Esophagus squamous epithelium (tissue), 5 donors: ENCODE results near the gene TP53TG3F. TPM values are rescaled to one million over a fixed set of nuclear protein-coding genes. Genes with fewer than 3 reads are reported as not detected.
"Not testable (repeated sequence)": the region's sequence is repeated elsewhere in the genome, so short reads cannot be mapped to it uniquely, and the experiment has no call there.

Experiments
- DNase-seq: peaks from one replicate; lab custom pipeline; 2025; lab: John Stamatoyannopoulos, UW
- H3K27ac ChIP-seq, 4 donors: fragments of 200-600 bp; sonication (generic); one replicate each; pipeline ENCODE4 v1.5.1; 2016 to 2019; ENCODE audit warnings: mild to moderate bottlenecking in 1 of 4
- H3K27me3 ChIP-seq, 4 donors: fragments of 200-600 bp; sonication (generic); 1 replicate in 3 of 4; 2 replicates in 1 of 4; pipeline versions ENCODE4 v1.5.1 to v1.6.0; 2017 to 2021; ENCODE audit warnings: antibody characterized with exemption in 1 of 4
- H3K36me3 ChIP-seq, 3 donors: fragments of 200-600 bp; sonication (generic); one replicate each; pipeline ENCODE4 v1.5.1; 2016 to 2019
- H3K4me1 ChIP-seq, 3 donors: fragments of 200-600 bp; sonication (generic); one replicate each; pipeline ENCODE4 v1.5.1; 2017 to 2019
- H3K4me3 ChIP-seq, 4 donors: fragments of 200-600 bp; sonication (generic); 1 replicate in 3 of 4; 2 replicates in 1 of 4; pipeline ENCODE4 v1.5.1; 2016 to 2019; ENCODE audit warnings: mild to moderate bottlenecking in 2 of 4, moderate library complexity in 1 of 4
- H3K9me3 ChIP-seq, 3 donors: fragments of 200-600 bp; sonication (generic); one replicate each; pipeline ENCODE4 v1.5.1; 2016 to 2019
- WGBS, 2 donors: methylation state at CpG; one replicate each; pipeline ENCODE4 v1.1.5; 2018; 5-methylcytosine and 5-hydroxymethylcytosine counted together
- intact Hi-C: fragments of 100-400 bp; cut with DNase I; formaldehyde crosslinking; loops from one replicate; pipeline ENCODE4 v1.15.0; 2022
- small RNA-seq, 4 donors: library from RNA; depleted of rRNA; stranded (forward); fragments of <200 nt; gene quantifications; one replicate each; pipeline ENCODE3, GENCODE V24; 2016
- total RNA-seq, 4 donors: library from RNA; depleted of rRNA; stranded (reverse); fragments of >200 nt; gene quantifications; one replicate each; pipeline ENCODE4 v1.1.0, GENCODE V29; 2016
- donor health status: DM: yes; HTN: yes; CAD: no.

Gene TP53TG3F
- not detected for total RNA-seq

- not testable (repeated sequence) for DNase-seq
Observed at GRCh38 chr16:33459312-33459711, at the start of gene TP53TG3F. TP53TG3F (plus strand) TSS chr16:33459612; CDS start chr16:33459680, 68 bp downstream.

GRCh38 chr16:33491611-33492010 is 32.2 kb downstream of the TP53TG3F start:
- H3K9me3 ChIP-seq, H3K4me1 ChIP-seq, H3K27ac ChIP-seq, DNase-seq, H3K36me3 ChIP-seq, H3K27me3 ChIP-seq, H3K4me3 ChIP-seq, intact Hi-C loops: not testable (repeated sequence)
- no CpG with 5 or more reads among the region's 2 CpGs for whole genome bisulfite sequencing, 2 donors

More at GRCh38 chr16:33459312-33459711, at the start of gene TP53TG3F:
- H3K27me3 ChIP-seq, H3K4me3 ChIP-seq, intact Hi-C loops, H3K27ac ChIP-seq, H3K9me3 ChIP-seq, H3K4me1 ChIP-seq, H3K36me3 ChIP-seq: not testable (repeated sequence)
- WGBS, 2 donors = no CpG with 5 or more reads among the region's 25 CpGs

- H3K27me3 ChIP-seq, H3K27ac ChIP-seq, H3K4me1 ChIP-seq, H3K36me3 ChIP-seq, intact Hi-C loops, H3K4me3 ChIP-seq, H3K9me3 ChIP-seq, DNase-seq: not testable (repeated sequence)
- no CpG with 5 or more reads among the region's 4 CpGs for WGBS, 2 donors
Observed at GRCh38 chr16:33507231-33507630, 47.8 kb downstream of the TP53TG3F start.

- H3K9me3 ChIP-seq, intact Hi-C loops, H3K27ac ChIP-seq, DNase-seq, H3K4me3 ChIP-seq, H3K4me1 ChIP-seq, H3K36me3 ChIP-seq, H3K27me3 ChIP-seq: not testable (repeated sequence)
- no CpG with 5 or more reads among the region's 4 CpGs for WGBS, 2 donors
Observed at GRCh38 chr16:33509070-33509469, 49.7 kb downstream of the TP53TG3F start.

- intact Hi-C loops, H3K9me3 ChIP-seq, H3K4me3 ChIP-seq, H3K27me3 ChIP-seq, DNase-seq, H3K27ac ChIP-seq, H3K36me3 ChIP-seq, H3K4me1 ChIP-seq: not testable (repeated sequence)
- WGBS, 2 donors = 100% methylated on average over 1 of the region's 10 CpGs; no CpG with 5 or more reads in 1 of the 2 donors
Observed at GRCh38 chr16:33509906-33510305, 50.5 kb downstream of the TP53TG3F start.

Small RNA genes lying within 50 kb of the gene (small RNA-seq; reads per million reads assigned to genes)
- gene AC136944.5 (0 reads per million in 4 donors), gene AC136944.6 (0 reads per million in 4 donors)

Other genes with a start within 250 kb of the TP53TG3F start
- gene TP53TG3E, start 155.3 kb upstream of the TP53TG3F start, total RNA-seq = not detected
- gene TP53TG3B, start 98.8 kb upstream of the TP53TG3F start, total RNA-seq = not detected